Progenitor cell of endocrine pancreas (in vitro differentiated cells): ENCODE measurements around the gene CSAD. TPM values are rescaled to one million over a fixed set of nuclear protein-coding genes. Genes with fewer than 3 reads are reported as not detected.

Experiments used
- DNase-seq: peaks from one replicate; pipeline ENCODE4 v3.0.0; 2021; ENCODE audit warnings: low spot score; ENCODE audit not compliant: unreplicated experiment
- H3K27ac Mint-ChIP-seq: 2 replicates; pipeline ENCODE4 v1.8.0; 2021; ENCODE audit warnings: mild to moderate bottlenecking, moderate library complexity, mixed read lengths
- H3K27me3 Mint-ChIP-seq: 2 replicates; pipeline ENCODE4 v1.8.0; 2021; ENCODE audit warnings: mixed read lengths
- H3K36me3 Mint-ChIP-seq: 2 replicates; pipeline ENCODE4 v1.8.0; 2022; ENCODE audit warnings: mixed read lengths; ENCODE audit not compliant: insufficient read depth
- H3K4me1 Mint-ChIP-seq: 2 replicates; pipeline ENCODE4 v1.8.0; 2021; ENCODE audit warnings: low read depth, mixed read lengths
- H3K4me3 Mint-ChIP-seq: 2 replicates; pipeline ENCODE4 v1.8.0; 2021; ENCODE audit warnings: low read depth, mild to moderate bottlenecking, moderate library complexity, mixed read lengths
- H3K9me3 Mint-ChIP-seq: 2 replicates; pipeline ENCODE4 v1.8.0; 2021; ENCODE audit warnings: low read depth, mixed read lengths
- CTCF ChIP-seq: fragments of 200-600 bp; sonication (generic); IDR thresholded peaks from one replicate; pipeline ENCODE4 v1.5.0; 2021; ENCODE audit warnings: antibody characterized with exemption, mild to moderate bottlenecking; ENCODE audit not compliant: unreplicated experiment
- total RNA-seq: library from RNA; stranded (reverse); gene quantifications from 2 replicates; pipeline ENCODE4 v1.2.1, GENCODE V29; 2021

The CSAD gene
- total RNA-seq, 1 donor from 2014 or later = 58.6 TPM

- peaks cover 40% of the 10 kb centered on the region for H3K4me1 Mint-ChIP-seq
- H3K9me3 Mint-ChIP-seq = no peaks in the 10 kb centered on the region
- no peak overlapping the region for H3K4me3 Mint-ChIP-seq
- H3K27ac Mint-ChIP-seq = no peak overlapping the region
- no peak for TF ChIP-seq CTCF
- no peaks in the 10 kb centered on the region for H3K36me3 Mint-ChIP-seq
- H3K27me3 Mint-ChIP-seq = peaks cover 36% of the 10 kb centered on the region
- no peak for DNase-seq
These were observed 42.8 kb upstream of the CSAD start for GRCh38 chr12:53223389-53224060.

GRCh38 chr12:53222806-53223261, 42.1 kb upstream of the CSAD start:
- Mint-ChIP-seq H3K36me3 (no peaks in the 10 kb centered on the region), H3K27me3 (peaks cover 40% of the 10 kb centered on the region), H3K4me1 (peaks cover 41% of the 10 kb centered on the region), H3K27ac (no peak overlapping the region), H3K4me3 (peak overlapping the region; percentile 56), H3K9me3 (no peaks in the 10 kb centered on the region)
- no peak for DNase-seq
- no peak for TF ChIP-seq CTCF

GRCh38 chr12:53222170-53222721, 41.5 kb upstream of the CSAD start:
- no peak for DNase-seq
- TF ChIP-seq CTCF = no peak
- no peaks in the 10 kb centered on the region for H3K36me3 Mint-ChIP-seq
- H3K27me3 Mint-ChIP-seq = peaks cover 44% of the 10 kb centered on the region
- H3K9me3 Mint-ChIP-seq = no peaks in the 10 kb centered on the region
- peak overlapping the region; percentile 89 for H3K27ac Mint-ChIP-seq
- H3K4me1 Mint-ChIP-seq = peaks cover 42% of the 10 kb centered on the region
- H3K4me3 Mint-ChIP-seq = peak overlapping the region; percentile 56

GRCh38 chr12:53221203-53222080, 40.7 kb upstream of the CSAD start:
- Mint-ChIP-seq H3K4me3 (peak overlapping the region; percentile 77), H3K27me3 (peaks cover 46% of the 10 kb centered on the region), H3K36me3 (no peaks in the 10 kb centered on the region), H3K4me1 (peaks cover 48% of the 10 kb centered on the region), H3K27ac (peak overlapping the region; percentile 96), H3K9me3 (no peaks in the 10 kb centered on the region)
- DNase-seq = peak; percentile 79
- TF ChIP-seq CTCF = peak; percentile 50

GRCh38 chr12:53220694-53221202, 40.0 kb upstream of the CSAD start:
- peak overlapping the region; percentile 96 for H3K27ac Mint-ChIP-seq
- peak; percentile 83 for DNase-seq
- peaks cover 55% of the 10 kb centered on the region for H3K4me1 Mint-ChIP-seq
- H3K27me3 Mint-ChIP-seq = peaks cover 43% of the 10 kb centered on the region
- no peaks in the 10 kb centered on the region for H3K9me3 Mint-ChIP-seq
- H3K36me3 Mint-ChIP-seq = no peaks in the 10 kb centered on the region
- peak overlapping the region; percentile 77 for H3K4me3 Mint-ChIP-seq
- TF ChIP-seq CTCF = no peak
